Measurements from ENCODE around the gene SHANK3. TPM values are rescaled to one million over a fixed set of nuclear protein-coding genes. Genes with fewer than 3 reads are reported as not detected.

Gene SHANK3
- polyA plus RNA-seq, 1 of the 3 experiments (the other 2 are of a cell fraction) = 1.5 TPM

DNA sequence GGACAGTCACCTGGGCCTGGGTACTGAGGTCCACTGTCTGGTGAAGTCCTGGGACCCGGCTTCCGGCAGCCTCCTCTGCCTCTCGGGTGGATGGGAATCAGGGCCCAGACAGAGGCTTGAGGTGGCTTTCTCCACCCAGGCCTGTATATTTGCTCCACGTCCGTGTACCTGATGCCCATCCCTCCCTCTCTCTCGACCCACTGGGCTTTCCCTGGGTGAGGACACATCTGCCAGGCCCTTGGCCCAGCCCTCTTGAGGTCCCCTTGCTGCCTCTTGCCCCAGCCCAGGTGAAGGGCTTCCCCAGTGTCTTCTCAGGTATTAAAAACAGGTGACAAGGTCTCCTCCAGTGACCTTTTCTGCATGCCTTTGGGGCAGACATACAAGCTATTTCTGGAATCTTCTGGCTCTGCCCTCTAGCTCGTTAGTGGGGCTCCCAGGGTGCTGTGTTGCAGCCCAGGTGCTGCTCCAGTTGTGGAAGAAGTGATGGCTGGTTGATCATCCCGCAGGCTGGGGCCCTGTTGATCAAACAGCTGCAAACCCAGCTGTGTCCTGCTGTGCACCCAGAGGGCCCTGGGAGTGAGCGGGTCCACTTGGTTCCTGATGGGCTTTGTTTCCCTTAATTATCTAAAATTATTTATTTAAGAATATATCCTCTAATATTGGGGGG is 39.9 kb downstream of the SHANK3 start:
- H3K79me2 ChIP-seq (ENCODE audit: insufficient read depth) = no peaks in the 10 kb centered on the region
- ChIA-PET POLR2A (no interaction called here), CTCF (interaction anchor here (1.1 kb wide), 1 partner anchor 92 kb away, joined by 3 read pairs; no protein-coding TSS in a partner anchor)
- H3K36me3 ChIP-seq (replicated peaks in 1 of 2; ENCODE audit: control insufficient read depth in 1 of 2, insufficient read depth in 2 of 2, low read length in 1 of 2) = no peaks in the 10 kb centered on the region
- H3K4me1 ChIP-seq (ENCODE audit: control insufficient read depth in 1 of 2, insufficient read depth in 2 of 2, low read depth in 1 of 2, low read length in 1 of 2) = no peaks in the 10 kb centered on the region
- H3K9me2 ChIP-seq = no peaks in the 10 kb centered on the region
- TF ChIP-seq, protein P1, sequence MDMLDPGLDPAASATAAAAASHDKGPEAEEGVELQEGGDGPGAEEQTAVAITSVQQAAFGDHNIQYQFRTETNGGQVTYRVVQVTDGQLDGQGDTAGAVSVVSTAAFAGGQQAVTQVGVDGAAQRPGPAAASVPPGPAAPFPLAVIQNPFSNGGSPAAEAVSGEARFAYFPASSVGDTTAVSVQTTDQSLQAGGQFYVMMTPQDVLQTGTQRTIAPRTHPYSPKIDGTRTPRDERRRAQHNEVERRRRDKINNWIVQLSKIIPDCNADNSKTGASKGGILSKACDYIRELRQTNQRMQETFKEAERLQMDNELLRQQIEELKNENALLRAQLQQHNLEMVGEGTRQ (IDR thresholded peaks at IDR 0.05; ENCODE audit: borderline replicate concordance, low read depth, low read length) = no peak
- TF ChIP-seq FOXJ3 (CRISPR knock-in tag; IDR thresholded peaks at IDR 0.05) (no peak), RXRA (IDR thresholded peaks at IDR 0.05; ENCODE audit: borderline replicate concordance, low read depth) (no peak), ELF1 (IDR thresholded peaks at IDR 0.05) (no peak), SMC3 (IDR thresholded peaks at IDR 0.05; ENCODE audit: low read depth, low read length) (no peak), MXI1 (IDR thresholded peaks at IDR 0.05; ENCODE audit: low read depth, low read length) (no peak), MEF2A (IDR thresholded peaks at IDR 0.05; ENCODE audit: borderline replicate concordance, low read depth) (no peak), TEAD4 (IDR thresholded peaks at IDR 0.05; ENCODE audit: borderline replicate concordance, insufficient read depth) (no peak), CHD2 (IDR thresholded peaks at IDR 0.05; ENCODE audit: low read length, partially characterized antibody) (no peak)
- TF ChIP-seq, protein P2, sequence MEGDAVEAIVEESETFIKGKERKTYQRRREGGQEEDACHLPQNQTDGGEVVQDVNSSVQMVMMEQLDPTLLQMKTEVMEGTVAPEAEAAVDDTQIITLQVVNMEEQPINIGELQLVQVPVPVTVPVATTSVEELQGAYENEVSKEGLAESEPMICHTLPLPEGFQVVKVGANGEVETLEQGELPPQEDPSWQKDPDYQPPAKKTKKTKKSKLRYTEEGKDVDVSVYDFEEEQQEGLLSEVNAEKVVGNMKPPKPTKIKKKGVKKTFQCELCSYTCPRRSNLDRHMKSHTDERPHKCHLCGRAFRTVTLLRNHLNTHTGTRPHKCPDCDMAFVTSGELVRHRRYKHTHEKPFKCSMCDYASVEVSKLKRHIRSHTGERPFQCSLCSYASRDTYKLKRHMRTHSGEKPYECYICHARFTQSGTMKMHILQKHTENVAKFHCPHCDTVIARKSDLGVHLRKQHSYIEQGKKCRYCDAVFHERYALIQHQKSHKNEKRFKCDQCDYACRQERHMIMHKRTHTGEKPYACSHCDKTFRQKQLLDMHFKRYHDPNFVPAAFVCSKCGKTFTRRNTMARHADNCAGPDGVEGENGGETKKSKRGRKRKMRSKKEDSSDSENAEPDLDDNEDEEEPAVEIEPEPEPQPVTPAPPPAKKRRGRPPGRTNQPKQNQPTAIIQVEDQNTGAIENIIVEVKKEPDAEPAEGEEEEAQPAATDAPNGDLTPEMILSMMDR (IDR thresholded peaks at IDR 0.05) = no peak
- TF ChIP-seq, protein P3, sequence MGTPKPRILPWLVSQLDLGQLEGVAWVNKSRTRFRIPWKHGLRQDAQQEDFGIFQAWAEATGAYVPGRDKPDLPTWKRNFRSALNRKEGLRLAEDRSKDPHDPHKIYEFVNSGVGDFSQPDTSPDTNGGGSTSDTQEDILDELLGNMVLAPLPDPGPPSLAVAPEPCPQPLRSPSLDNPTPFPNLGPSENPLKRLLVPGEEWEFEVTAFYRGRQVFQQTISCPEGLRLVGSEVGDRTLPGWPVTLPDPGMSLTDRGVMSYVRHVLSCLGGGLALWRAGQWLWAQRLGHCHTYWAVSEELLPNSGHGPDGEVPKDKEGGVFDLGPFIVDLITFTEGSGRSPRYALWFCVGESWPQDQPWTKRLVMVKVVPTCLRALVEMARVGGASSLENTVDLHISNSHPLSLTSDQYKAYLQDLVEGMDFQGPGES (IDR thresholded peaks at IDR 0.05; ENCODE audit: low read depth, low read length) = no peak
- TF ChIP-seq, protein P4, sequence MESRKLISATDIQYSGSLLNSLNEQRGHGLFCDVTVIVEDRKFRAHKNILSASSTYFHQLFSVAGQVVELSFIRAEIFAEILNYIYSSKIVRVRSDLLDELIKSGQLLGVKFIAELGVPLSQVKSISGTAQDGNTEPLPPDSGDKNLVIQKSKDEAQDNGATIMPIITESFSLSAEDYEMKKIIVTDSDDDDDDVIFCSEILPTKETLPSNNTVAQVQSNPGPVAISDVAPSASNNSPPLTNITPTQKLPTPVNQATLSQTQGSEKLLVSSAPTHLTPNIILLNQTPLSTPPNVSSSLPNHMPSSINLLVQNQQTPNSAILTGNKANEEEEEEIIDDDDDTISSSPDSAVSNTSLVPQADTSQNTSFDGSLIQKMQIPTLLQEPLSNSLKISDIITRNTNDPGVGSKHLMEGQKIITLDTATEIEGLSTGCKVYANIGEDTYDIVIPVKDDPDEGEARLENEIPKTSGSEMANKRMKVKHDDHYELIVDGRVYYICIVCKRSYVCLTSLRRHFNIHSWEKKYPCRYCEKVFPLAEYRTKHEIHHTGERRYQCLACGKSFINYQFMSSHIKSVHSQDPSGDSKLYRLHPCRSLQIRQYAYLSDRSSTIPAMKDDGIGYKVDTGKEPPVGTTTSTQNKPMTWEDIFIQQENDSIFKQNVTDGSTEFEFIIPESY (IDR thresholded peaks at IDR 0.05; ENCODE audit: borderline replicate concordance, low read depth) = no peak
- H3K27me3 ChIP-seq (ENCODE audit: insufficient read depth) = no peaks in the 10 kb centered on the region
- no peak overlapping the region for H3K9ac ChIP-seq
- H3F3A ChIP-seq (replicated peaks; ENCODE audit: insufficient read depth) = peaks cover 2% of the 10 kb centered on the region
- 73% methylated on average over 9 of the region's 9 CpGs for WGBS (ENCODE audit: low lambda C conversion rate)
- DNase-seq = no peak
- H3K4me3 ChIP-seq (ENCODE audit: low read depth in 2 of 2, low read length in 1 of 2) = no peak overlapping the region
- H2AFZ ChIP-seq (ENCODE audit: low read depth) = no peak overlapping the region
- no peak overlapping the region for H3K4me2 ChIP-seq
- H4K20me1 ChIP-seq (ENCODE audit: insufficient read depth) = no peaks in the 10 kb centered on the region
- H3K9me3 ChIP-seq = no peaks in the 10 kb centered on the region
- no peak overlapping the region for H3K27ac ChIP-seq (ENCODE audit: low read depth in 2 of 2, low read length in 1 of 2)
